SK-N-SH treated with all-trans-retinoic acid at 6 μM for 48 hours (cell line): ENCODE results near the gene ALX1.

Experiments used
- ATAC-seq: fragments of 200-7000 bp; cut with Tn5 transposase; 3 replicates; pipeline ENCODE4 v1.9.1; 2020; ENCODE audit warnings: mild to moderate bottlenecking, moderate library complexity
- ARNTL ChIP-seq: fragments of 450-650 bp; formaldehyde crosslinking; IDR thresholded peaks from 2 replicates; pipeline ENCODE4 v1.5.0; 2020; ENCODE audit warnings: low read depth, mild to moderate bottlenecking, moderate library complexity, borderline replicate concordance
- BACH2 ChIP-seq: fragments of 250-450 bp; sonication (Bioruptor Pico); IDR thresholded peaks from 2 replicates; pipeline ENCODE4 v1.9.0; 2021; ENCODE audit warnings: mild to moderate bottlenecking, borderline replicate concordance
- CSDC2 ChIP-seq: fragments of 250-450 bp; sonication (Bioruptor Pico); IDR thresholded peaks from 2 replicates; pipeline ENCODE4 v1.5.0; 2020; ENCODE audit warnings: mild to moderate bottlenecking, moderate library complexity
- ESRRG ChIP-seq: fragments of 250-450 bp; sonication (Bioruptor Pico); IDR thresholded peaks from 2 replicates; pipeline ENCODE4 v1.6.1; 2021; ENCODE audit warnings: mild to moderate bottlenecking
- GLIS3 ChIP-seq: fragments of 250-450 bp; sonication (Bioruptor Pico); IDR thresholded peaks from 2 replicates; pipeline ENCODE4 v1.5.0; 2020; ENCODE audit warnings: mild to moderate bottlenecking, moderate library complexity
- PPARA ChIP-seq: fragments of 250-450 bp; sonication (Bioruptor Pico); IDR thresholded peaks from 2 replicates; pipeline ENCODE4 v1.5.0; 2020; ENCODE audit warnings: mild to moderate bottlenecking, borderline replicate concordance
- SNAI2 ChIP-seq: fragments of 250-450 bp; sonication (Bioruptor Pico); IDR thresholded peaks from 2 replicates; pipeline ENCODE4 v1.5.0; 2020; ENCODE audit warnings: mild to moderate bottlenecking, moderate library complexity
- TCF4 ChIP-seq: fragments of 250-450 bp; sonication (Bioruptor Pico); IDR thresholded peaks from 2 replicates; pipeline ENCODE4 v1.8.0; 2021; ENCODE audit warnings: mild to moderate bottlenecking, moderate library complexity, borderline replicate concordance
- TOX ChIP-seq: fragments of 250-450 bp; sonication (Bioruptor Pico); IDR thresholded peaks from 2 replicates; pipeline ENCODE4 v1.8.0; 2021; ENCODE audit warnings: mild to moderate bottlenecking, moderate library complexity, borderline replicate concordance
- ZC3H10 ChIP-seq: fragments of 250-450 bp; sonication (Bioruptor Pico); IDR thresholded peaks from 2 replicates; pipeline ENCODE4 v1.5.1; 2021; ENCODE audit warnings: mild to moderate bottlenecking, moderate library complexity
- ZFP3 ChIP-seq: fragments of 250-450 bp; sonication (Bioruptor Pico); IDR thresholded peaks from 2 replicates; pipeline ENCODE4 v1.5.0; 2020; ENCODE audit warnings: mild to moderate bottlenecking, moderate library complexity
- ZFP30 ChIP-seq: fragments of 450-650 bp; formaldehyde crosslinking; IDR thresholded peaks from 2 replicates; pipeline ENCODE4 v1.5.0; 2022; ENCODE audit warnings: mild to moderate bottlenecking, moderate library complexity
- ZNF565 ChIP-seq: fragments of 450-650 bp; formaldehyde crosslinking; conservative IDR thresholded peaks from 2 replicates; pipeline ENCODE4 v1.5.0; 2020; ENCODE audit warnings: low read depth, mild to moderate bottlenecking, moderate library complexity
- ZNF70 ChIP-seq: fragments of 450-650 bp; formaldehyde crosslinking; IDR thresholded peaks from 2 replicates; pipeline ENCODE4 v1.5.0; 2020; ENCODE audit warnings: mild to moderate bottlenecking, moderate library complexity
- ZNF8 ChIP-seq: fragments of 450-650 bp; formaldehyde crosslinking; IDR thresholded peaks from 2 replicates; pipeline ENCODE4 v1.5.0; 2020; ENCODE audit warnings: mild to moderate bottlenecking, moderate library complexity
- TF ChIP-seq, protein P1 (sequence below): fragments of 250-450 bp; sonication (Bioruptor Pico); IDR thresholded peaks from 2 replicates; pipeline ENCODE4 v1.8.0; 2021; ENCODE audit warnings: low read depth, mild to moderate bottlenecking, moderate library complexity, borderline replicate concordance
- TF ChIP-seq, protein P2 (sequence below): fragments of 250-450 bp; sonication (Bioruptor Pico); IDR thresholded peaks from 2 replicates; pipeline ENCODE4 v1.5.1; 2021; ENCODE audit warnings: mild to moderate bottlenecking, moderate library complexity
- TF ChIP-seq, protein P3 (sequence below): fragments of 250-450 bp; sonication (Bioruptor Pico); IDR thresholded peaks from 2 replicates; pipeline ENCODE4 v1.5.0; 2020; ENCODE audit warnings: mild to moderate bottlenecking, moderate library complexity
- TF ChIP-seq, protein P4 (sequence below): fragments of 250-450 bp; sonication (Bioruptor Pico); IDR thresholded peaks from 2 replicates; pipeline ENCODE4 v1.5.1; 2020; ENCODE audit warnings: low read depth, mild to moderate bottlenecking, moderate library complexity

The ALX1 gene

DNA sequence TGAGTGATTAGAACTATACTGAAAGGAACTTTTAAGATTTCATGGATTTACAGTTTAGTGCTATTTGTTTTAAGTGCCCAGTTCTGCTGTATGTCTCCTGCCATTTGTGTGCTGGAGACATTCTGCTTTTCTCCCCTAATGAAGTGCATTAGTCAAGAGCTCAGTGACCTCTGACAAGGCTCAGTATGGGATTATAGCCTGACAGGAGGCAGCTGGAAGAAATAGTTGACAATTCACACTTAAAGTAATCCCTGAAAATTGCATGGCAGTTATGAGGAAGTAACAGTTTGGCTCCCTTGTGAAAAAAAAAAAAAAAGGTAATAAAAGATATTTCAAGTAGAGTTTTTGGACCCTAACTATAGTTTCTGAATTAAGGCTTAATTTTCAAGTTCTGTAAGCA, 70.3 kb downstream of the ALX1 start:
- no peak for ATAC-seq
- TF ChIP-seq, protein P1, sequence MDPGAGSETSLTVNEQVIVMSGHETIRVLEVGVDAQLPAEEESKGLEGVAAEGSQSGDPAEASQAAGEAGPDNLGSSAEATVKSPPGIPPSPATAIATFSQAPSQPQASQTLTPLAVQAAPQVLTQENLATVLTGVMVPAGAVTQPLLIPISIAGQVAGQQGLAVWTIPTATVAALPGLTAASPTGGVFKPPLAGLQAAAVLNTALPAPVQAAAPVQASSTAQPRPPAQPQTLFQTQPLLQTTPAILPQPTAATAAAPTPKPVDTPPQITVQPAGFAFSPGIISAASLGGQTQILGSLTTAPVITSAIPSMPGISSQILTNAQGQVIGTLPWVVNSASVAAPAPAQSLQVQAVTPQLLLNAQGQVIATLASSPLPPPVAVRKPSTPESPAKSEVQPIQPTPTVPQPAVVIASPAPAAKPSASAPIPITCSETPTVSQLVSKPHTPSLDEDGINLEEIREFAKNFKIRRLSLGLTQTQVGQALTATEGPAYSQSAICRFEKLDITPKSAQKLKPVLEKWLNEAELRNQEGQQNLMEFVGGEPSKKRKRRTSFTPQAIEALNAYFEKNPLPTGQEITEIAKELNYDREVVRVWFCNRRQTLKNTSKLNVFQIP (CRISPR knock-in tag) = no peak
- TF ChIP-seq ARNTL (no peak), PPARA (no peak), ESRRG (CRISPR knock-in tag) (no peak), SNAI2 (CRISPR knock-in tag) (no peak), ZNF8 (CRISPR knock-in tag) (no peak), BACH2 (CRISPR knock-in tag) (no peak), ZC3H10 (CRISPR knock-in tag) (no peak), ZNF565 (CRISPR knock-in tag) (no peak), CSDC2 (no peak), TCF4 (CRISPR knock-in tag) (no peak), ZNF70 (CRISPR knock-in tag) (no peak), ZFP30 (CRISPR knock-in tag) (no peak), GLIS3 (CRISPR knock-in tag) (no peak), TOX (CRISPR knock-in tag) (no peak), ZFP3 (CRISPR knock-in tag) (no peak)
- TF ChIP-seq, protein P2, sequence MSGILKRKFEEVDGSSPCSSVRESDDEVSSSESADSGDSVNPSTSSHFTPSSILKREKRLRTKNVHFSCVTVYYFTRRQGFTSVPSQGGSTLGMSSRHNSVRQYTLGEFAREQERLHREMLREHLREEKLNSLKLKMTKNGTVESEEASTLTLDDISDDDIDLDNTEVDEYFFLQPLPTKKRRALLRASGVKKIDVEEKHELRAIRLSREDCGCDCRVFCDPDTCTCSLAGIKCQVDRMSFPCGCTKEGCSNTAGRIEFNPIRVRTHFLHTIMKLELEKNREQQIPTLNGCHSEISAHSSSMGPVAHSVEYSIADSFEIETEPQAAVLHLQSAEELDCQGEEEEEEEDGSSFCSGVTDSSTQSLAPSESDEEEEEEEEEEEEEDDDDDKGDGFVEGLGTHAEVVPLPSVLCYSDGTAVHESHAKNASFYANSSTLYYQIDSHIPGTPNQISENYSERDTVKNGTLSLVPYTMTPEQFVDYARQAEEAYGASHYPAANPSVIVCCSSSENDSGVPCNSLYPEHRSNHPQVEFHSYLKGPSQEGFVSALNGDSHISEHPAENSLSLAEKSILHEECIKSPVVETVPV = no peak
- TF ChIP-seq, protein P3, sequence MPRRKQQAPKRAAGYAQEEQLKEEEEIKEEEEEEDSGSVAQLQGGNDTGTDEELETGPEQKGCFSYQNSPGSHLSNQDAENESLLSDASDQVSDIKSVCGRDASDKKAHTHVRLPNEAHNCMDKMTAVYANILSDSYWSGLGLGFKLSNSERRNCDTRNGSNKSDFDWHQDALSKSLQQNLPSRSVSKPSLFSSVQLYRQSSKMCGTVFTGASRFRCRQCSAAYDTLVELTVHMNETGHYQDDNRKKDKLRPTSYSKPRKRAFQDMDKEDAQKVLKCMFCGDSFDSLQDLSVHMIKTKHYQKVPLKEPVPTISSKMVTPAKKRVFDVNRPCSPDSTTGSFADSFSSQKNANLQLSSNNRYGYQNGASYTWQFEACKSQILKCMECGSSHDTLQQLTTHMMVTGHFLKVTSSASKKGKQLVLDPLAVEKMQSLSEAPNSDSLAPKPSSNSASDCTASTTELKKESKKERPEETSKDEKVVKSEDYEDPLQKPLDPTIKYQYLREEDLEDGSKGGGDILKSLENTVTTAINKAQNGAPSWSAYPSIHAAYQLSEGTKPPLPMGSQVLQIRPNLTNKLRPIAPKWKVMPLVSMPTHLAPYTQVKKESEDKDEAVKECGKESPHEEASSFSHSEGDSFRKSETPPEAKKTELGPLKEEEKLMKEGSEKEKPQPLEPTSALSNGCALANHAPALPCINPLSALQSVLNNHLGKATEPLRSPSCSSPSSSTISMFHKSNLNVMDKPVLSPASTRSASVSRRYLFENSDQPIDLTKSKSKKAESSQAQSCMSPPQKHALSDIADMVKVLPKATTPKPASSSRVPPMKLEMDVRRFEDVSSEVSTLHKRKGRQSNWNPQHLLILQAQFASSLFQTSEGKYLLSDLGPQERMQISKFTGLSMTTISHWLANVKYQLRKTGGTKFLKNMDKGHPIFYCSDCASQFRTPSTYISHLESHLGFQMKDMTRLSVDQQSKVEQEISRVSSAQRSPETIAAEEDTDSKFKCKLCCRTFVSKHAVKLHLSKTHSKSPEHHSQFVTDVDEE (CRISPR knock-in tag) = no peak
- TF ChIP-seq, protein P4, sequence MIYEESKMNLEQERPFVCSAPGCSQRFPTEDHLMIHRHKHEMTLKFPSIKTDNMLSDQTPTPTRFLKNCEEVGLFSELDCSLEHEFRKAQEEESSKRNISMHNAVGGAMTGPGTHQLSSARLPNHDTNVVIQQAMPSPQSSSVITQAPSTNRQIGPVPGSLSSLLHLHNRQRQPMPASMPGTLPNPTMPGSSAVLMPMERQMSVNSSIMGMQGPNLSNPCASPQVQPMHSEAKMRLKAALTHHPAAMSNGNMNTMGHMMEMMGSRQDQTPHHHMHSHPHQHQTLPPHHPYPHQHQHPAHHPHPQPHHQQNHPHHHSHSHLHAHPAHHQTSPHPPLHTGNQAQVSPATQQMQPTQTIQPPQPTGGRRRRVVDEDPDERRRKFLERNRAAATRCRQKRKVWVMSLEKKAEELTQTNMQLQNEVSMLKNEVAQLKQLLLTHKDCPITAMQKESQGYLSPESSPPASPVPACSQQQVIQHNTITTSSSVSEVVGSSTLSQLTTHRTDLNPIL (CRISPR knock-in tag) = no peak
